Activated CD4-positive, alpha-beta T cell treated with anti-CD3 and anti-CD28 coated beads, Interleukin-2, amount 50 U/mL, for 48 hours (primary cell): ENCODE data around the gene SLC6A1.
"Not testable (repeated sequence)": the region's sequence is repeated elsewhere in the genome, so short reads cannot be mapped to it uniquely, and the experiment has no call there.

Source experiments
- DNase-seq, 2 experiments: peaks; one replicate each; pipeline ENCODE4 v3.0.0-alpha.2; 2020

Gene SLC6A1

DNA sequence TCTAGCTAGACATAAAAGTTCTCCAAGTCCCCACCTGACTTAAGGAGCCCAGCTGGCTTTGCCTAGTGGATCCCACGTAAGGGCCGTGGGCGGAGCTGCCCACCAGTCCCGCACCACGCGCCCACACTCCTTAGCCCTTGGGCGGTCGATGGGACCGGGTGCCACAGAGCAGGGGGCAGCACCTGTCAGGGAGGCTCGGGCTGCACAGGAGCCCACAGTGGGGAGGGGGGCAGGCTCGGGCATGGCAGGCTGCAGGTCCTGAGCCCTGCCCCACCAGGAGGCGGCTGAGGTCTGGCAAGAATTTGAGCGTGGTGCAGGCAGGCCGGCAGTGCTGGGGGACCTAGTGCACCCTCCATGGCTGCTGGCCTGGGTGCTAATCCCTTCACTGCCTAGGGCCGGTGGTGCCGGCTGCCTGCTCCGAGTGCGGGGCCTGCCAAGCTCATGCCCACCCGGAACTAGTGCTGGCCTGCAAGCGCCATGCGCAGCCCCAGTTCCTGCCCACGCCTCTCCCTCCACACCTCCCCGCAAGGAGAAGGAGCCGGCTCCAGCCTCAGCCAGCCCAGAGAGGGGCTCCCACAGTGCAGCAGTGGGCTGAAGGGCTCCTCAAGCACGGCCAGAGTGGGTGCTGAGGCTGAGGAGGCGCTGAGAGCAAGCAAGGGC is 78.7 kb downstream of the SLC6A1 start:
- DNase-seq: no peak

DNA sequence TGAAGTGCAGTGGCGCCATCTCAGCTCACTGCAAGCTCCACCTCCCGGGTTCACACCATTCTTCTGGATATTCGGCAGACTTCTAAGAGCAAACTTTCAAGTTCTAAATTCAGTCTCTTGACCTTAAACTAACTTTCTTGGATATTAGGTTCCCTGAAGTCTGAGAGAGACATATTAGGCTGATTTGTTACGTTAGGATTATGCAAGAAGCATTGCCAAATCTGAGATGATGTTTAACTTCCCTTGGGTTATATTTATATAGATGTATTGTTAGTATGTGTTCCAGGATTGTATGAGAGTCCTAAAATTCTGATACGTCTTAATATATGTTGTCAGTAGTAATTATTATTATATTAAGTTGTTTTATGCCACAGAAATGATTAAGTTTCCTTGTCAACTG is 80.1 kb downstream of the SLC6A1 start:
- no peak for DNase-seq

DNA sequence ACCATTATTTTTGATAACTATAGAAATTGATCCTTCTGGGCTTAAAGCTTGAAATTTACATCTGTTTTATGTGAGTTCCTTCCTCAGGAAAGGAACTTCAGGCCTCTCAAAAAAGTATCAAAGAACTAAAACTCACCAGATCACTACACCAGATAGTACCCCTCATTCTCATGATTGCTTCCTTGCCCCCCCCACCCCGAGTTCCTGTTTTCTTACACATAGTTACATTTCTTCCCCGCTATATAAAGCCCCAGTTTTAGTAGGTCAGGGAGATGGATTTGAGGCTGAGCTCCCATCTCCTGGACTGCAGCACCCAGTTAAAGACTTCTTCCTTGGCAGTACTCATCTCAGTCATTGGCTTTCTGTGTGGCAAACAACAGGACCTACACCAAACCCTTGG is 81.5 kb downstream of the SLC6A1 start:
- DNase-seq: no peak

DNA sequence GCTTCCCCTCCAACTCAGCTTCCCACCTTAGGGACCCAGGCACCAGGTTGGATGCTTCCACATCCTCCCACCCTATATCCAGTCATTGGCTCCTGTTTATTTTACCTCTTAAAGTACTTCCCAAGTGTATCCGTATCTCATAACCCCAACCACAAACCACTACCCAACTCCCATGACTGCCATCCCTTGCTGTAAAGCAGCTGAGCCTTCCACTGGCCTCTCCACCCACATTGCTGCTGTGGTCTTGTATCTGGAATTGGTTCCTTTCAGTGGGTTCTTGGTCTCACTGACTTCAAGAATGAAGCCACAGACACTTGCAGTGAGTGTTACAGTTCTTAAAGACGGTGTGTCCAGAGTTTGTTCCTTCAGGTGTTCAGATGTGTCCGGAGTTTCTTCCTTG is 81.9 kb downstream of the SLC6A1 start:
- no peak for DNase-seq

DNA sequence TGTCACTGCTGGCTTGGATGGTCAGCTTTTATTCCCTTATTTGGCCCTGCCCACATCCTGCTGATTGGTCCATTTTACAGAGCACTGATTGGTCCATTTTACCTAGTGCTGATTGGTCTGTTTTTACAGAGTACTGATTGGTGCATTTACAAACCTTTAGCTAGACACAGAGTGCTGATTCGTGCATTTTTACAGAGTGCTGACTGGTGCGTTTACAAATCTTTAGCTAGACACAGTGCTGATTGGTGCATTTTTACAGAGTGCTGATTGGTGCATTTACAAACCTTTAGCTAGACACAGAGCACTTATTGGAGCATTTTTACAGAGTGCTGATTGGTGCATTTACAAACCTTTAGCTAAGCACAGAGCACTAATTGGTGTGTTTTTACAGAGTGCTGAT is 82.6 kb downstream of the SLC6A1 start:
- DNase-seq: not testable (repeated sequence)

DNA sequence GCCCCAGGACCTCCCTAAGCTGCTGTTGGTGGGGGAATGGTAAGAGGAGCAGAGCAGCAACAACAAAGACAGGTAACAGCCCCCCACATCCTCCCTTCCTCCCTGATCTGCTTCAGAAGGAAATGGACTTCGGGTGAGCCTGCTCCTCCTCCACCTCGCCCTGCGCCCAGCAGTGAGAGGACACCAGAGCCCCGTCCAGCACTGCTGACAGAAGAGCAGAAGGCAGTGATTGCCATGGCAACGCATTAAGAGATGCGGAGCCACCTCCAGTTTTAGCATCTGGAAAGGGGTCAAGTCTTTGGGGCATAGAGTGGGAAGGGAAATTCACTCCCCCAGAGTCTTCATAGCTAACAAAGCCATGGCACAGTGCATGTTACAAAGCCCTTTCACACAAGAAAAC is 84.2 kb downstream of the SLC6A1 start:
- DNase-seq: no peak

DNA sequence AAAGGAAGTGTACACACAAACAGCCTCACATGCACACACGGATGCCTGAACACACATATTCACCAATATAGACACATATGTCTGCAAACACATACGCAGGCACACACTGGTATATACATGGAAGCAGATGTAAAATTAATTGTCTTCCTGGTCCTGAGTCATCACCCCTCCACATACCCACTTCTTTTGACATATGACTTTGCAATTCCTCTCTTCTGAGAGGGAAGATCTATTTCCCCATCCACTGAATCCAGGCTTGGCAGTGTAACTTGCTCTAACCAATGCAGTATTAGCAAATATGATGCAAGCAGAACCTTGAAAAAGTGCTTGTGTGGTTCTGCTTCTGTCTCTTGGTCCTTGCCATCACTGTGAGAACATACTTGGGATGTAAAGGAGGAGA is 84.9 kb downstream of the SLC6A1 start:
- no peak for DNase-seq

DNA sequence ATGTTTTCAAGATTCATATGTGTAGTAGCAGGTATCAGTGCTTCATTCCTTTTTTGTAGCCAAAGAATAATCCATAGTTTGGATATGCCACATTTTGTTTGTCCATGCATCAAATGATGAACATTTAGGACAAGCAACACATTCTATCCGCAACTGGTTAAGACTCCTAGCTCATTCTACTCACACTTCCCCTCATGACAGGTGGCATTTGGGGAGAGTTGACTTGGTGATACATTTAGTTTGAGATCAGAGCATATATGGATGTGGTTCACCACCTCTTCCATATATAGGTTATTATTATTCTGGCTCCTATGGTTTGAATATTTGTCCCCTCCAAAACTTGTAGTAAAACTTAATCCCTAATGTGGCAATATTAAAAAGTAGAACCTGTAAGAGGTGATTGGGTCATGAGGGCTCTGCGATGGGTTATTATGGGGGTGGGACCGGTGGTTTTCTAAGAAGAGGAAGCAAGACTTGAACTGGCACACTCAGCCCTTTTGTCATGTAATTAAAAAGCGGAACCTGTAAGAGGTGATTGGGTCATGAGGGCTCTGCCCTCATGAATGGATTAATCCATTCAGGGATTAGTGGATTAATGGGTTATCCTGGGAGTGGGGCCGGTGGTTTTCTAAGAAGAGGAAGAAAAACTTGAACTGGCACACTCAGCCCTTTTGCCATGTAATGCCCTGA is 86.4 kb downstream of the SLC6A1 start:
- DNase-seq: no peak

DNA sequence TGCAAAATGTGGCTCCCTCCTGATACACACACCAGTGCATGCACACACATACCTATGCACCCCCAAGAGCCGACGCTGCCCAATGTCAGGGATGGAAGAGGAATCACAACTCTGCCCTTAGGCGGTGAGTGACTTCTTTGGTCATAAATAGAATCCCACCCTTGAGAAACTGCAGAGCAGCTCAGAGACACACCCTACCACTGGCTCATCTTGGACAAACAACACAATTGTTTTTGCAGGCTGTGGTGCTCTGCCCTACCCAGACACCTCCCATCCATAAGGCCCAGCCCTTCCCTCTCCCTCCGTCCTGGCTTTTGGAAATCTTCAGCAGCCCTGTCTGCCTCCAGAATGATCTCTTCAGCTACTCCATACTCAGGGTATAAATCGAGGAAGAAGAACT is 87.9 kb downstream of the SLC6A1 start:
- DNase-seq: no peak

DNA sequence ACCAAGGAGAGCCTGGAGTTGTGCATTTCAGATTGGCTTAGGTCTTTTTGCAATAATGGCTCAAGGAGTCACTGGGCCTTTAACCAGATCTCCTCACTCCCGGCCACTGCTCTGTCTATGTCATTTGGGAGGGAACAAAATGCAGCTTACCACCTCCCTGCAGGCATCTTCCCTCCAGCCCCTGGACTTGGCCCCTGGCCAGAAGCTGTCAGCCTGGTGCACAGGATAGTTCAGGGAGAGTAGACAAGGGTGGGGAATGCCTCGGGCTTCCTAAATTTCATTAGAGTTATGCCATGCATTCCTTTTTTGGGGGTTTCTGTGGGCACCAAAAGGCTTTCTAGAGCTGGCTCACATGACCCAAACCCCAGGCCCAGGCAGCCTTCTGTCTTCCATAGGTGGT is 91.5 kb downstream of the SLC6A1 start:
- DNase-seq: no peak

DNA sequence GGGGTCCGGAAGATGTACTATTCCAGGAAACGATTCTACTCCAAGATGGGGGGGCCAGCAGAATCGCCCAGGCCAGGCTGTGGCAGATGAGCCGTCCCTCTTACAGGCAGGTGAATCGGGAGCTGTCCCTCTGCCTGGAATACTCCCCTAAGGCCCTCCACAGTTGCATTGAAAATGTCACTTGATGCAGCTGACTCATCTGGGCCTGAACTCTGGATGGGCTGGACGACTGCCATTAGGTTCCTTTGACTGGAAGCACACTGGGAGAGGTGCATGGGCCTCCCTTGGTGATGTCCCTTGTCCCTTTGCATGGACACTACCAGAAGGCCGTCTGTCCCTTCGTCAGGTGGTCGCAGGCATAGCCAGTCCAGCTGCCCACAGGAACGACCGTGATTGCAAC is 92.1 kb downstream of the SLC6A1 start:
- no peak for DNase-seq

DNA sequence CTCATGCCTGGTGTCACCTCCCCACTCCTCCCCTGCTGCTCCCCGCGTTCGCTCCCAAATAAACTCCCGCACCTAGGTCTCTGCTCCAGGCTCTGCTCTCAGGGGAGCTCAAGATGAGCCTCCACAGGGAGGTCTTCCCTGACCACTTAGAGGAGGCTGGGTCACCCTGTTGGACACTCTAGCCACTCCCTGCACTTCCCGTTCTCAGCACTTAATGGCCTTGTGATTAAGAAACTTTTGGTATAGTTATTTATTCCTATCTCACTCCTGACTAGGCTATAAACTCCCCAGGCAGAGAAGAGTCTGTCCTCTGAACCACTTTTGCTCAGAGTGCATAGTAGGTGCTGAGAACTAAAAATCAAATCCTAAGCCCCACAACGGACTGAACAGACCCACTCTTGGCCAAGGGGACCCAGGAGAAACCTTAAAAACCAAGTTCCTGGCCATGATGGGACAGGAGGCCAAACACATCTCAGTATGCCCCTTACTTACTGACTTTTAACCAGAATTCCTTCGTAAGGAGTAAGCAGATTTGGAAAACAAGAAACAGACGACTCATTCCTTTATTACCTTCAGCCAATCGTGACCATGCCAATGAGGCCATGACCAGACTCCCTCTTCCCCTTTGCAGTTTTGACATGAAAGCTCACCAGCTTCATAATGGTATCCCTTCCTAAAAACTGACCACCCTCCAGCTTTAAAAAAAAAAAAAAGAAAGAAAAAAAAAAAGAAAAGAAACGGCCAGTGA is 92.7 kb downstream of the SLC6A1 start:
- no peak for DNase-seq

DNA sequence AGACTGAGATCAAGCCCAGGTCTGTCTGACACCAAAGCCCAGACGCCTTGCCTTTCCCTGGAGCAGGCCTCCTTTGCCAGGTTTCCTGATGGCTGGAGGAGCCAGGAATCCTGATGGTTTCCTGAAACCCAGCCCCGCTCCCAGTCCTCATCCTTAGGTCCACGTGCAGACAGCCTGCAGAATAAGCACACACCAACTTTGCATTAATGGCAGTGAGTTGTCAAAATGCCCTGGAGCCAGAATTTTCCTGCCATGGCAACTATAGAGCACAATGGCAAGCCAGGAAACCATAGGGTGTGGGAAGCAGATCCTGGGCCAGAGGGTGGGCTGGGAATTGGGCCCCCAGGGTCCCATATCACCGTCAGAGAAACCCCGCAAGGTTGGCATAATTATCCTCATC is 94.3 kb downstream of the SLC6A1 start:
- no peak for DNase-seq

DNA sequence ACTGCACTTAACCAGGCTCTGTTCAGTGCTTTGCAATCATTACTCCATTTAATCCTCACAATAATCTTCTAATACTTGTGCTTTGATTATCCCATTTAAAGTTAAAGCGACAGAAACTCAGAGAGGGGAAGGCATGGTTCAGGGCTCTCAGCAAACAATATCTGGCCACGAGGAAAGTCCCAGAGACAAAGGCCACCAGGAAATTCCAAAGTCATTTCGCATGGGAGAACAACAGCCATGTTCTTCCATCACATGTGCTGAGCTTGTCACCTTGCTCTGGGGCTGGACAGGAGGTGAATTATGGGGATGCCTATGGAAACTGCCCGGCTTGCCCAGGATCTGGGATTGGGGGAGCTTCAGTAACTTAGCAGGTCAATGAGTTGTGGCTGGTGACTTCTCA is 95.5 kb downstream of the SLC6A1 start:
- DNase-seq: no peak

DNA sequence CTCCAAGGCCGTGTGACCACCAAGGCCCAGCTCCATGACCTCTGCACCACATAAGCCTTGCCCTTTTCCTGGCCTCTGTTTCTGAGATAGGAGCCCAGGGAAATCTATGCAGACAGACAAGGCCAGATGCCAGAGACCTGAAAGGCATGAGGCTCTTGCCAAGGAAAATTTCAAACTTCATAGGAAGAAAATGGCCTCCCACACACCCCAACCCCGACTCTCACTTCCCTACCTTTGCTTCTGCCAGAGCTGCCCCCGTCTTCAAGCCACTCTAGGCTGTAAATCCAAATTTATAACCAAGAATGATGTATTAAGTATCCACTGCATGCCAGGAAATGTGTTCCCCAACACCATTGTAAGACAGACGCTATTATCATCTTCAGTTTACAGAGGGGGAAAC is 96.3 kb downstream of the SLC6A1 start:
- no peak for DNase-seq
